D721Med (cell line): ENCODE measurements around the gene INO80.
A peak's percentile ranks its signal among the peaks of the same experiment; 100 is the strongest.
"Not testable (repeated sequence)": the region's sequence is repeated elsewhere in the genome, so short reads cannot be mapped to it uniquely, and the experiment has no call there.

ENCODE experiments used
- DNase-seq: peaks from one replicate; pipeline ENCODE4 v3.0.0; 2011; ENCODE audit warnings: low spot score; ENCODE audit not compliant: insufficient read length
- FAIRE-seq: peaks from 2 replicates; lab custom pipeline; 2011; peaks lifted over from hg19 to GRCh38; lab: Jason Lieb, UNC
- TF ChIP-seq, protein P1 (sequence below): IDR thresholded peaks from 2 replicates; pipeline ENCODE4 v1.5.1; 2012; ENCODE audit warnings: mild to moderate bottlenecking, control low read depth; ENCODE audit not compliant: insufficient read depth; ENCODE audit errors: missing control alignments

INO80 gene

DNA sequence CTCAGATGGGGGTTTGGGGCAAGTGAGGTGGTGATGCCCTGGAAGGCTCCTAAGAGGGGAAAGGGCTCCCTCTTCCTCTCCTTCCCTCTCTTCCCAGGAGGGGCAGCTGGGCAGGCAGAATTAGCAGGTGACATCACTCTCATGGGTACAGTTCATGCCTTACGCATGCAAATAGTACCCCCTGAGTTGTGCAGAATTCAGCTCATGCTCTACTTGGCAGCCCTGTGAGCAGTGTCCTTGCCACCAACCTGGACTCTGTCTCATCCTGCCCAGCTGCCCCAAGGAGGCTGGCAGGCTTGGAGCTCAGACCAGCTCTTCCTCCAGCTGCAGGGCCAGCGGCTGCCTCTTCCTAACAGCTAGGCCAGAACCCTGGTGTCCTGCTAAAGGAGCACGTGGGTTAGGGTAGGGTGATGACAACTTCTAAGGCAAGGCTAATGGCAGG lies 159.5 kb downstream of the INO80 start:
- TF ChIP-seq, protein P1, sequence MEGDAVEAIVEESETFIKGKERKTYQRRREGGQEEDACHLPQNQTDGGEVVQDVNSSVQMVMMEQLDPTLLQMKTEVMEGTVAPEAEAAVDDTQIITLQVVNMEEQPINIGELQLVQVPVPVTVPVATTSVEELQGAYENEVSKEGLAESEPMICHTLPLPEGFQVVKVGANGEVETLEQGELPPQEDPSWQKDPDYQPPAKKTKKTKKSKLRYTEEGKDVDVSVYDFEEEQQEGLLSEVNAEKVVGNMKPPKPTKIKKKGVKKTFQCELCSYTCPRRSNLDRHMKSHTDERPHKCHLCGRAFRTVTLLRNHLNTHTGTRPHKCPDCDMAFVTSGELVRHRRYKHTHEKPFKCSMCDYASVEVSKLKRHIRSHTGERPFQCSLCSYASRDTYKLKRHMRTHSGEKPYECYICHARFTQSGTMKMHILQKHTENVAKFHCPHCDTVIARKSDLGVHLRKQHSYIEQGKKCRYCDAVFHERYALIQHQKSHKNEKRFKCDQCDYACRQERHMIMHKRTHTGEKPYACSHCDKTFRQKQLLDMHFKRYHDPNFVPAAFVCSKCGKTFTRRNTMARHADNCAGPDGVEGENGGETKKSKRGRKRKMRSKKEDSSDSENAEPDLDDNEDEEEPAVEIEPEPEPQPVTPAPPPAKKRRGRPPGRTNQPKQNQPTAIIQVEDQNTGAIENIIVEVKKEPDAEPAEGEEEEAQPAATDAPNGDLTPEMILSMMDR, result no peak
- DNase-seq, result no peak
- FAIRE-seq, result no peak

DNA sequence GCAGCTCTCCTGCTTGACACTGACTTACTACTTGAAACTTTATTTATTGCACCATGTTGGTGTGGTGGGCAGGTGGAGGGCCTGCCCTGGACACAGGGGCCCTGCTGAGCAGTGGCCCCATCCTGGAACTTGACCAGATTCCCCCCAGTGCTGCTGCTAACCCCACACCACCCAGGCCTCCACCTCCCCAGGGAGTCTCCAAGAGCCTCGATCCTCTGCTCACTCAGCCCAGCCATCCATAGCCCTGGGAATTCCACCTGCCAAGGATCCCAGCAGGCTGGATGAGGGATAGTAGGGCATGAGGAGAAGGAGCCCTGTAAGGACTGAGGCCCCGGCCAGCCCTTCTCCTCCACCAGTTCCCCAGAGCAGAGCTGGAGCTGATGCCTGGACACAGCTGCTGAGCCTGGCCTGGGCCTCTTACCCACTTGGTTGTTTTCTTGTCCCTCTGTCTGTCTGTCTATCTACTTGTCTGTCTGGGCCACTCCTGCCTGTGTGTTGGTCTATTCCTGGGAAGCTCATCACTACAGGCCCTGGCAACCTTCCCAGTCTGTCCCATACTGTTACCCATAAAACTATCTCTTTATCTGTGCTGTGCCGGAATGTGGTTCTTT lies 160.0 kb downstream of the INO80 start:
- DNase-seq, result no peak
- TF ChIP-seq, protein P1, result no peak
- no peak for FAIRE-seq

DNA sequence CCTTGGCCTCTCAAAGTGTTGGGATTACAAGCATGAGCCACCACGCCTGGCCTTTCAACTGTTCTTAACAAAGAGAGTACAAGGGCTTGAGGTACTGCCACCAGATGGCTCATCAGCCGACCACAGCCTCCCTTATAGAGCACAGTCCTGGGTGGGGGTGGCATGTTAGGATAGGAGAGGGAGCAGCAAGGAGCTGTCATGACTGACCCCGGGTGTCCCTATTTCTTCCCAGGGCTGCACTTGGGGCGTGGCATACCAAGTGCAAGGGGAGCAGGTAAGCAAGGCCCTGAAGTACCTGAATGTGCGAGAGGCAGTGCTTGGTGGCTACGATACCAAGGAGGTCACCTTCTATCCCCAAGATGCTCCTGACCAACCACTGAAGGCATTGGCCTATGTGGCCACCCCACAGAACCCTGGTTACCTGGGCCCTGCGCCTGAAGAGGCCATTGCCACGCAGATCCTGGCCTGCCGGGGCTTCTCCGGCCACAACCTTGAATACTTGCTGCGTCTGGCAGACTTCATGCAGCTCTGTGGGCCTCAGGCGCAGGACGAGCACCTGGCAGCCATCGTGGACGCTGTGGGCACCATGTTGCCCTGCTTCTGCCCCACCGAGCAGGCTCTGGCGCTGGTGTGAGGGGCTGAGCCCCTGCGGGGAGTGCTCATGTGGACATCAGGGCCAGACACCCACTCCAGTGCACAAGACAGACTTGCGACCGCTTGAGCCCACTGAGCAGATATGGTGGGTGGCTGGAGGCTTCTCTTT lies 160.8 kb downstream of the INO80 start:
- FAIRE-seq (no peak), DNase-seq (no peak)
- TF ChIP-seq, protein P1, result no peak

- DNase-seq, FAIRE-seq: not testable (repeated sequence)
Observed at GRCh38 chr15:40954158-40954848, 161.8 kb downstream of the INO80 start.

- no peak for DNase-seq
- FAIRE-seq, result no peak
Observed at GRCh38 chr15:40953713-40954074, 162.4 kb downstream of the INO80 start.

GRCh38 chr15:40952901-40953712 lies 163.0 kb downstream of the INO80 start, which contains the start of gene CHAC1:
Gene CHAC1 (plus strand): TSS chr15:40953471. CDS start chr15:40953584, 113 bp downstream.
- FAIRE-seq (no peak), DNase-seq (peak; percentile 99)
- TF ChIP-seq, protein P1, result no peak

More at GRCh38 chr15:40953713-40954074, 162.4 kb downstream of the INO80 start:
- TF ChIP-seq, protein P1, result no peak

DNA sequence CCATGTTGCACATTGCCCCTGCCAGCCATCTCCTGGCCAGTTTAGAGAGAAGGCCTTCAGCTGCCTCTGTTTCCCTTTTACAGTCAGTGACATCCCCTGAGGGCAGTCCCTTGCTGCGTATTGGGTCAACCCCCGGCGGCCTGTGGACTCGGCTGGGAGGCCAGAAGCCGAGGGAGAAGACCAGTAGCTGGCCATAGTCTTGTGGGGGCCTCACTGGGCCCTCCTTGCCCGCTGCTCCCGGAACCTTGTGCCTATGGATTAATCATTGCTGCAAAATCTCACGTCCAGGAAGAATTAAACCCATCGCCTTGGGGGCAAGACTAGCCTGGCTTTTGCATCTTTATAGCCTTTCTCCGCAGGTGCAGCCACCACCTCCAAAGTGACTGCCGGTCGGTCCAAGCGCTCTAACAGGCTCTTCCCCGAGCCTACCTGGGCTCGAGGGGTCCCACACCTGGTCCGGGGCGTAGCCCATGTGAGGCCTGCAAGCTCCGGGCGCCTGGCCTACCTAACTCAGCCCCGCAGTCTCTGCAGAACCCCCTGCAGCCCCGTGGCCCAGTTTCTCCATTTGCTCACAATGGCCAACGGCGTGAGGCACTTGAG lies 163.7 kb downstream of the INO80 start:
- TF ChIP-seq, protein P1, result no peak
- FAIRE-seq (no peak), DNase-seq (no peak)
